ENCODE results near the gene CRTC2.

- TF ChIP-seq CTCF (conservative IDR thresholded peaks at IDR 0.05; ENCODE audit: low read depth, low read length) (no peak), FOS (IDR thresholded peaks at IDR 0.05; ENCODE audit: low read depth, low read length) (no peak), RAD21 (IDR thresholded peaks at IDR 0.05; ENCODE audit: low read length) (no peak), RFX5 (IDR thresholded peaks at IDR 0.05; ENCODE audit: low read depth, low read length) (no peak), SMC3 (IDR thresholded peaks at IDR 0.05; ENCODE audit: low read depth, low read length) (no peak), POLR2A (IDR thresholded peaks at IDR 0.05; ENCODE audit: low read depth, low read length) (no peak), MAFK (IDR thresholded peaks at IDR 0.05; ENCODE audit: low read depth, low read length) (no peak)
Measured at GRCh38 chr1:153973525-153973924, 15.1 kb upstream of the CRTC2 start.

All from IMR-90 (cell line).